IMR-90 (cell line): ENCODE measurements around the gene COL5A1. TPM values are rescaled to one million over a fixed set of nuclear protein-coding genes. Genes with fewer than 3 reads are reported as not detected.

Source experiments
- ATAC-seq: fragments of 200-7000 bp; cut with Tn5 transposase; 2 replicates; pipeline ENCODE4 v1.9.1; 2020; ENCODE audit warnings: low read depth, mild to moderate bottlenecking, moderate library complexity
- BruUV-seq: library from RNA; stranded (reverse); fragments of 400-500 nt; replicated peaks from 2 replicates; lab custom pipeline; 2021; lab: Mats Ljungman, UMichigan
- CTCF ChIA-PET: fragments of 300-600 bp; formaldehyde crosslinking; extraction: SDS; loops from one replicate; lab custom pipeline; 2021; ENCODE audit warnings: antibody characterized with exemption; lab: Yijun Ruan, JAX
- POLR2A ChIA-PET: fragments of 300-600 bp; sonication (Branson Sonifier 250); formaldehyde crosslinking; loops from one replicate; lab custom pipeline; 2022; ENCODE audit warnings: antibody characterized with exemption; ENCODE audit not compliant: unreplicated experiment; lab: Charles Lee
- DNase-seq: peaks from one replicate; pipeline ENCODE4 v3.0.0; 2013
- H2AFZ ChIP-seq: replicated peaks from 2 replicates; pipeline ENCODE3; 2013; ENCODE audit warnings: low read length, mild to moderate bottlenecking; ENCODE audit not compliant: poor library complexity
- H2AK5ac ChIP-seq: 2 replicates; pipeline ENCODE4 v1.6.1; 2013; ENCODE audit warnings: low read depth, low read length, inconsistent platforms
- H2AK9ac ChIP-seq: replicated peaks from 2 replicates; pipeline ENCODE3; 2013; ENCODE audit warnings: mild to moderate bottlenecking, low read depth, low read length, moderate library complexity; ENCODE audit not compliant: poor library complexity
- H2BK120ac ChIP-seq: 2 replicates; pipeline ENCODE4 v1.6.1; 2013; ENCODE audit warnings: low read depth, low read length, inconsistent platforms
- H2BK15ac ChIP-seq: 3 replicates; pipeline ENCODE4 v1.6.1; 2013; ENCODE audit warnings: low read depth, low read length, inconsistent platforms
- H2BK20ac ChIP-seq: 2 replicates; pipeline ENCODE4 v1.6.1; 2013; ENCODE audit warnings: low read depth, mild to moderate bottlenecking, inconsistent platforms, low read length, moderate library complexity
- H2BK5ac ChIP-seq: 2 replicates; pipeline ENCODE4 v1.6.1; 2013; ENCODE audit warnings: mild to moderate bottlenecking, low read depth, low read length, inconsistent platforms; ENCODE audit not compliant: poor library complexity, severe bottlenecking
- H3K14ac ChIP-seq: replicated peaks from 2 replicates; pipeline ENCODE4 v1.6.1; 2013; ENCODE audit warnings: low read depth, low read length, inconsistent platforms
- H3K18ac ChIP-seq: 2 replicates; pipeline ENCODE4 v1.6.1; 2013; ENCODE audit warnings: low read depth, low read length, control low read depth
- H3K23ac ChIP-seq: 2 replicates; pipeline ENCODE4 v1.6.1; 2013; ENCODE audit warnings: low read depth, low read length, inconsistent platforms
- H3K27ac ChIP-seq: 2 replicates; pipeline ENCODE4 v1.5.1; 2013; ENCODE audit warnings: mild to moderate bottlenecking, control low read depth, low read length; ENCODE audit not compliant: insufficient read depth
- H3K27me3 ChIP-seq: 2 replicates; pipeline ENCODE4 v1.6.1; 2013; ENCODE audit warnings: low read length; ENCODE audit not compliant: control insufficient read depth, insufficient read depth
- H3K36me3 ChIP-seq: 2 replicates; pipeline ENCODE4 v1.6.1; 2013; ENCODE audit warnings: low read length, mixed read lengths; ENCODE audit not compliant: control insufficient read depth, insufficient read depth
- H3K4ac ChIP-seq: 2 replicates; pipeline ENCODE4 v1.6.1; 2013; ENCODE audit warnings: low read depth, low read length, inconsistent platforms
- H3K4me1 ChIP-seq: 2 replicates; pipeline ENCODE4 v1.6.1; 2013; ENCODE audit warnings: low read length, mixed read lengths; ENCODE audit not compliant: control insufficient read depth, insufficient read depth
- H3K4me2 ChIP-seq: 2 replicates; pipeline ENCODE4 v1.6.1; 2013; ENCODE audit warnings: low read depth, mild to moderate bottlenecking, control low read depth, low read length, moderate library complexity
- H3K4me3 ChIP-seq: 2 replicates; pipeline ENCODE4 v1.5.1; 2013; ENCODE audit warnings: low read depth, mild to moderate bottlenecking, control low read depth, low read length, moderate library complexity; ENCODE audit not compliant: insufficient read depth
- H3K56ac ChIP-seq: 2 replicates; pipeline ENCODE4 v1.6.1; 2013; ENCODE audit warnings: low read length, inconsistent platforms; ENCODE audit not compliant: insufficient read depth; ENCODE audit errors: extremely low read depth
- H3K79me1 ChIP-seq, 2 experiments: 2 replicates each; pipeline ENCODE4 v1.6.1; 2013; ENCODE audit warnings: low read length in 2 of 2, inconsistent platforms in 1 of 2, low read depth in 1 of 2
- H3K9ac ChIP-seq: 2 replicates; pipeline ENCODE4 v1.6.1; 2013; ENCODE audit warnings: low read depth, low read length, control low read depth
- H3K9me1 ChIP-seq: 2 replicates; pipeline ENCODE4 v1.6.1; 2013; ENCODE audit warnings: low read length, inconsistent platforms; ENCODE audit not compliant: insufficient read depth
- H3K9me3 ChIP-seq: 2 replicates; pipeline ENCODE4 v1.6.1; 2013; ENCODE audit warnings: low read length; ENCODE audit not compliant: control insufficient read depth, insufficient read depth
- H4K20me1 ChIP-seq: 2 replicates; pipeline ENCODE4 v1.6.1; 2013; ENCODE audit warnings: low read length, inconsistent platforms; ENCODE audit not compliant: insufficient read depth
- H4K5ac ChIP-seq: 2 replicates; pipeline ENCODE4 v1.6.1; 2013; ENCODE audit warnings: mild to moderate bottlenecking, low read depth, low read length, control low read depth
- H4K8ac ChIP-seq, 2 experiments: 2 replicates each; pipeline ENCODE4 v1.6.1; 2013; ENCODE audit warnings: low read depth in 2 of 2, low read length in 2 of 2, control low read depth in 1 of 2, inconsistent platforms in 1 of 2
- H4K91ac ChIP-seq: 2 replicates; pipeline ENCODE4 v1.6.1; 2013; ENCODE audit warnings: low read depth, low read length, inconsistent platforms; ENCODE audit not compliant: insufficient read depth
- BHLHE40 ChIP-seq: fragments of 150-350 bp; IDR thresholded peaks from 2 replicates; pipeline ENCODE4 v1.6.1; 2016; ENCODE audit warnings: mild to moderate bottlenecking, low read depth, low read length
- ELK1 ChIP-seq: fragments of 150-350 bp; IDR thresholded peaks from 2 replicates; pipeline ENCODE4 v1.6.1; 2016; ENCODE audit warnings: low read depth, mild to moderate bottlenecking, low read length, moderate library complexity, borderline replicate concordance
- RFX5 ChIP-seq: IDR thresholded peaks from 2 replicates; pipeline ENCODE4 v1.8.0; 2012; ENCODE audit warnings: low read depth, mild to moderate bottlenecking, low read length, moderate library complexity
- WGBS, 2 experiments: methylation state at CpG; one replicate each; pipeline versions ENCODE4 v1.1.5 to v1.1.7; 2013; ENCODE audit warnings: missing lambda C conversion rate in 2 of 2; ENCODE audit not compliant: insufficient read length in 1 of 2; ENCODE audit errors: extremely low coverage in 2 of 2; 5-methylcytosine and 5-hydroxymethylcytosine counted together
- dilution Hi-C: fragments of 300-500 bp; cut with HindIII; formaldehyde crosslinking; loops from one replicate; pipeline ENCODE4 v1.14.3; 2018; ENCODE audit warnings: low sequenced_read_pairs; ENCODE audit not compliant: unreplicated experiment
- in situ Hi-C: fragments of 300-500 bp; cut with MboI; formaldehyde crosslinking; loops from 3 replicates; pipeline ENCODE4 v1.14.3; 2019; ENCODE audit warnings: low sequenced_read_pairs, inconsistent platforms, mixed read lengths
- intact Hi-C: fragments of 100-400 bp; cut with micrococcal nuclease; formaldehyde crosslinking; loops from 2 replicates; pipeline ENCODE4 v1.10.0; 2022
- polyA plus RNA-seq, 3 experiments: library from polyadenylated mRNA; depleted of rRNA; stranded (reverse); fragments of >200 nt; gene quantifications; 2 replicates each; pipeline ENCODE4 v1.2.3, GENCODE V29; 2012; ENCODE audit warnings: low replicate concordance in 1 of 3
- total RNA-seq: library from RNA; depleted of rRNA; stranded (reverse); fragments of >200 nt; gene quantifications from 2 replicates; pipeline ENCODE4 v1.2.3, GENCODE V29; 2012

The COL5A1 gene
- total and polyA plus RNA-seq, 2 of the 4 experiments (the other 2 are of a cell fraction), result 19.2 to 173 TPM

GRCh38 chr9:134756098-134756497 lies 114.5 kb downstream of the COL5A1 start:
- 94% methylated on average over 6 of the region's 10 CpGs; no CpG with 5 or more reads in 1 of the 2 experiments for WGBS, 2 experiments
- Histone ChIP-seq H3K18ac (no peak overlapping the region), H3K14ac (no peak overlapping the region), H2AK5ac (no peak overlapping the region), H2BK20ac (no peak overlapping the region), H3K4me1 (no peaks in the 10 kb centered on the region), H2BK5ac (no peak overlapping the region), H3K4ac (no peak overlapping the region), H3K23ac (no peak overlapping the region), H4K91ac (no peak overlapping the region), H2AFZ (no peak overlapping the region), H2AK9ac (peak overlapping the region; percentile 23), H3K4me3 (no peak overlapping the region), H3K9me3 (no peaks in the 10 kb centered on the region), H3K27me3 (no peaks in the 10 kb centered on the region), H3K9me1 (peaks cover 15% of the 10 kb centered on the region), H2BK120ac (no peak overlapping the region), H3K9ac (no peak overlapping the region), H4K20me1 (peaks cover 59% of the 10 kb centered on the region), H4K5ac (no peak overlapping the region), H2BK15ac (no peak overlapping the region), H3K36me3 (peaks cover 90% of the 10 kb centered on the region), H3K27ac (no peak overlapping the region), H3K4me2 (no peak overlapping the region), H3K56ac (no peak overlapping the region), H4K8ac (no peak overlapping the region), H3K79me1 (peaks cover 9 to 61% of the 10 kb centered on the region in 2 experiments)
- POLR2A ChIA-PET, result no interaction called here
- TF ChIP-seq RFX5 (no peak), ELK1 (no peak), BHLHE40 (no peak)
- ATAC-seq (no peak), DNase-seq (no peak)
- dilution Hi-C loops, result no loop called here
- in situ Hi-C loops, result no loop called here
- intact Hi-C loops, result no loop called here
- BruUV-seq, result no TSS peak
- CTCF ChIA-PET, result no interaction called here
